CD4-positive, alpha-beta T cell (primary cell): ENCODE data around the gene BANP. TPM values are rescaled to one million over a fixed set of nuclear protein-coding genes. Genes with fewer than 3 reads are reported as not detected.

Source experiments
- ATAC-seq: fragments of 200-7000 bp; cut with Tn5 transposase; one replicate; pipeline ENCODE4 v1.10.0; 2022; ENCODE audit warnings: mild to moderate bottlenecking; ENCODE audit not compliant: poor library complexity
- CTCF ChIA-PET: fragments of 350-600 bp; sonication (Branson Sonifier 250); formaldehyde crosslinking; loops from one replicate; lab custom pipeline; 2021; ENCODE audit warnings: antibody characterized with exemption, inconsistent platforms; lab: Charles Lee
- POLR2A ChIA-PET: fragments of 350-600 bp; sonication (Branson Sonifier 250); formaldehyde crosslinking; loops from one replicate; lab custom pipeline; 2021; ENCODE audit warnings: antibody characterized with exemption, inconsistent platforms; lab: Charles Lee
- DNase-seq, 14 experiments: peaks; one replicate each; pipeline ENCODE4 v3.0.0-alpha.2; 2013 to 2020; ENCODE audit warnings: mixed read lengths in 2 of 14
- H3K27ac ChIP-seq, 2 donors: one replicate each; pipeline versions ENCODE4 v1.5.1 to v1.7.0; 2013; ENCODE audit warnings: low read length in 2 of 2, low read depth in 1 of 2, mild to moderate bottlenecking in 1 of 2
- H3K27me3 ChIP-seq, 2 experiments: 1 replicate in 1 of 2; 2 replicates in 1 of 2; pipeline versions ENCODE4 v1.6.1 to v1.7.0; 2013; ENCODE audit warnings: low read length in 2 of 2, control low read depth in 1 of 2, mild to moderate bottlenecking in 1 of 2, moderate library complexity in 1 of 2; ENCODE audit not compliant: insufficient read depth in 2 of 2, control insufficient read depth in 1 of 2
- H3K36me3 ChIP-seq: one replicate; pipeline ENCODE4 v1.6.1; 2013; ENCODE audit warnings: low read length, control low read depth; ENCODE audit not compliant: insufficient read depth
- H3K4me1 ChIP-seq: one replicate; pipeline ENCODE4 v1.6.1; 2013; ENCODE audit warnings: low read length, control low read depth; ENCODE audit not compliant: insufficient read depth
- H3K4me3 ChIP-seq: one replicate; pipeline ENCODE4 v1.5.1; 2013; ENCODE audit warnings: mild to moderate bottlenecking, low read length, moderate library complexity
- H3K9me3 ChIP-seq, 2 experiments: 1 replicate in 1 of 2; 2 replicates in 1 of 2; pipeline versions ENCODE4 v1.6.1 to v1.7.0; 2013; ENCODE audit warnings: low read length in 2 of 2, mild to moderate bottlenecking in 2 of 2, control low read depth in 1 of 2, moderate library complexity in 1 of 2; ENCODE audit not compliant: control insufficient read depth in 1 of 2, insufficient read depth in 1 of 2
- H3K27ac Mint-ChIP-seq: one replicate; pipeline ENCODE4 v1.8.0; 2020; ENCODE audit warnings: mixed read lengths
- H3K27me3 Mint-ChIP-seq: one replicate; pipeline ENCODE4 v1.8.0; 2021; ENCODE audit warnings: mixed read lengths
- H3K36me3 Mint-ChIP-seq: one replicate; pipeline ENCODE4 v1.8.0; 2021; ENCODE audit warnings: low read depth, mixed read lengths
- H3K4me1 Mint-ChIP-seq: one replicate; pipeline ENCODE4 v1.8.0; 2021; ENCODE audit warnings: low read depth, mixed read lengths
- H3K4me3 Mint-ChIP-seq: one replicate; pipeline ENCODE4 v1.8.0; 2020; ENCODE audit warnings: mild to moderate bottlenecking, mixed read lengths
- H3K9me3 Mint-ChIP-seq: one replicate; pipeline ENCODE4 v1.8.0; 2020; ENCODE audit warnings: mixed read lengths
- intact Hi-C, 2 experiments: fragments of 100-400 bp; cut with DNase I in 1 of 2; cut with micrococcal nuclease in 1 of 2; formaldehyde crosslinking; loops; one replicate each; pipeline versions ENCODE4 v1.15.1 to v1.9.0; 2023 to 2025; cut with DNase I, micrococcal nuclease
- total RNA-seq, 174 experiments: library from RNA in 2 of 174; stranded (reverse) in 2 of 174; gene quantifications; one replicate each; pipeline ENCODE4 v1.2.3 and lab custom pipeline; 2021 to 2026
- TF ChIP-seq, protein P1 (sequence below): fragments of 200-600 bp; IDR thresholded peaks from one replicate; pipeline ENCODE4 v1.8.0; 2022; ENCODE audit warnings: antibody characterized with exemption, mild to moderate bottlenecking

Gene BANP
- total RNA-seq, 2 experiments from 2014 or later, result 57.5 to 58.6 TPM

DNA sequence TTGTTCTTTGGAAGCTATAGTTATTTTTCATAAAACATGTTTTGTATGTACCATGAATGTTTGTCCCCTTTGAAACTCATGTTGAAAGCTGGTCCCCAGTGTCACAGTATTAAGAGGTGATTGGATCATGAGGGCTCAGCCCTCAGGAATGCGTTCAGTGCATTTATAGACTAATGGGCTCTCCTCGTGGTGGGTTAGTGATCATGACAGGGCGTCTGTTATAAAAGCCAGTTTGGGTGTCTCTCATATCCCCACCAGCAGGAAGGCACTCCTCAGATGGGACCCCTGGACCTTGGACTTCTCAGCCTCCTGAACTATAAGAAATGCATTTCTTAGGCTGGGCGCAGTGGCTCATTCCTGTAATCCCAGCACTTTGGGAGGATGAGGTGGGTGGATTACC, 10.4 kb downstream of the BANP start:
- no peak for DNase-seq
- Histone ChIP-seq H3K27me3 (no peaks in the 10 kb centered on the region), H3K36me3 (peaks cover 10% of the 10 kb centered on the region), H3K4me3 (no peak overlapping the region), H3K27ac (no peak overlapping the region), H3K4me1 (peaks cover 67% of the 10 kb centered on the region), H3K9me3 (no peaks in the 10 kb centered on the region)
- TF ChIP-seq, protein P1, sequence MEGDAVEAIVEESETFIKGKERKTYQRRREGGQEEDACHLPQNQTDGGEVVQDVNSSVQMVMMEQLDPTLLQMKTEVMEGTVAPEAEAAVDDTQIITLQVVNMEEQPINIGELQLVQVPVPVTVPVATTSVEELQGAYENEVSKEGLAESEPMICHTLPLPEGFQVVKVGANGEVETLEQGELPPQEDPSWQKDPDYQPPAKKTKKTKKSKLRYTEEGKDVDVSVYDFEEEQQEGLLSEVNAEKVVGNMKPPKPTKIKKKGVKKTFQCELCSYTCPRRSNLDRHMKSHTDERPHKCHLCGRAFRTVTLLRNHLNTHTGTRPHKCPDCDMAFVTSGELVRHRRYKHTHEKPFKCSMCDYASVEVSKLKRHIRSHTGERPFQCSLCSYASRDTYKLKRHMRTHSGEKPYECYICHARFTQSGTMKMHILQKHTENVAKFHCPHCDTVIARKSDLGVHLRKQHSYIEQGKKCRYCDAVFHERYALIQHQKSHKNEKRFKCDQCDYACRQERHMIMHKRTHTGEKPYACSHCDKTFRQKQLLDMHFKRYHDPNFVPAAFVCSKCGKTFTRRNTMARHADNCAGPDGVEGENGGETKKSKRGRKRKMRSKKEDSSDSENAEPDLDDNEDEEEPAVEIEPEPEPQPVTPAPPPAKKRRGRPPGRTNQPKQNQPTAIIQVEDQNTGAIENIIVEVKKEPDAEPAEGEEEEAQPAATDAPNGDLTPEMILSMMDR, result no peak
- ChIA-PET CTCF (interaction anchor here (1.2 kb wide), 1 partner anchor 10 kb away, joined by 3 read pairs; the partner anchor contains the start of gene BANP), POLR2A (interaction anchor here (1.6 kb wide), 1 partner anchor 10 kb away, joined by 11 read pairs; the partner anchor contains the start of gene BANP)
- Mint-ChIP-seq H3K4me3 (no peak overlapping the region), H3K36me3 (peaks cover 45% of the 10 kb centered on the region), H3K27me3 (no peaks in the 10 kb centered on the region), H3K27ac (no peak overlapping the region), H3K9me3 (no peaks in the 10 kb centered on the region), H3K4me1 (peaks cover 92% of the 10 kb centered on the region)
- ATAC-seq, result no peak
- intact Hi-C loops, result loop anchor here in 1 of 2 experiments (2.0 kb wide), 1 partner anchor 19 kb away; no protein-coding TSS in a partner anchor

DNA sequence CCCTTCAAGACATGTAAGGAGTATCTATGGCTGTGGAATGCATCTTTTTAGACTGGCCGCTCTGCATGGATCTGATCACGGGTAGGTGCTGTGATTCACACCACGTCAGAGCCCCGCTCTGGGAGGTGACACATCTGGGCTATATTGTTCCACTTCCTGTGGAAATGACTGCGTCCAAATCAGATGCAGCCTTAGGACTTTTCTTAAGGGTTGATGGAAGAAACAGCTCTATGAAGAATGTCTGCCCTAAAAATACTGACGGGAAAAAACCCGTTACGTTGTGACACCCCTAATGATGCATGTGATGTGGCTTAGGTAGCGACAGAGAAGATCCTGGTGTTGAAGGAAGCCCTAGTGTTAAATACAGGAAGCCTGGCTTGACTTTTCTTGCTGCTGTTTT, 12.2 kb downstream of the BANP start:
- Histone ChIP-seq H3K27ac (peak overlapping the region in 1 of 2 donors; percentile 40), H3K4me1 (peaks cover 55% of the 10 kb centered on the region), H3K9me3 (no peaks in the 10 kb centered on the region), H3K4me3 (no peak overlapping the region), H3K27me3 (no peaks in the 10 kb centered on the region), H3K36me3 (no peaks in the 10 kb centered on the region)
- H3K4me3 Mint-ChIP-seq, result peak overlapping the region; percentile 59
- intact Hi-C loops, result loop anchor here in 1 of 2 experiments (2.0 kb wide), 1 partner anchor 17 kb away; no protein-coding TSS in a partner anchor
- H3K27me3 Mint-ChIP-seq, result no peaks in the 10 kb centered on the region
- DNase-seq (peak in 12 of 14 experiments; percentile 23 to 76 (median 52)), ATAC-seq (peak; percentile 90)
- TF ChIP-seq, protein P1, result no peak
- peaks cover 79% of the 10 kb centered on the region for H3K4me1 Mint-ChIP-seq
- ChIA-PET POLR2A (interaction anchor here (1.0 to 2.3 kb wide), 2 partner anchors 9 to 13 kb away, joined by 4 to 13 read pairs; partner anchors contain the start of gene BANP), CTCF (interaction anchor here (1.2 kb wide), 1 partner anchor 185 kb away, joined by 3 read pairs; no protein-coding TSS in a partner anchor)
- peak overlapping the region; percentile 83 for H3K27ac Mint-ChIP-seq
- no peaks in the 10 kb centered on the region for H3K9me3 Mint-ChIP-seq
- H3K36me3 Mint-ChIP-seq, result peaks cover 30% of the 10 kb centered on the region

DNA sequence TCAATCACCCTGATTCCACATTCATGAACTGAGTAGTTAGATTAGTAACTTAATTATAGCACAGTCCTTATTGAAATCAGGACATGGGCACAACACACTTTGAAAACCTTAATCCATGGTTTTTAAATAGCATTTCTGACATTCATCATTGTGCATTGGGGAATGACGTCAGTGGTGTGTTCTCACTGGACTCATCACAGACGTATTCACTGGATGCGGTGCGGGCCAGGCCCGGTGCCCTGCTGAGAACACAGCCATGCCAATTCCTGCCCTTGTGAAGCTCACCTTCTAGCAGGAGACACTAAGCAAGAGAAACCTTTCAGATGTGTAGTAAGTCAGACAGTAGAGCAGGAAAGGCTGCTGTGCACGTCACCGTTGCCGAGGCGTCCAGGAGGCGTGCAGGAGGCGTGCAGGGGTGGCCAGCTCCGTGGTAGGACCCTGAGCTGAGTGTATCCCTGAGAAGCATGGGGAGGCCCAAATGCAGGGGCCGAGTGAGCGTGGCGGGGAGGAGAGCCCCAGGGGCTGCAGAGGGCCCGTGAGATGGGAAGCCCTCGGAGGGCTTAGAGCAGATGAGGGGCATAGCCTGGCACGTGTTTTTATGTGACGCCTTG, 12.9 kb downstream of the BANP start:
- H3K27ac ChIP-seq, result peak overlapping the region in 1 of 2 donors; percentile 40
- H3K4me1 Mint-ChIP-seq, result peaks cover 79% of the 10 kb centered on the region
- H3K9me3 Mint-ChIP-seq, result no peaks in the 10 kb centered on the region
- TF ChIP-seq, protein P1, result no peak
- DNase-seq, result no peak
- no peaks in the 10 kb centered on the region for H3K27me3 ChIP-seq
- intact Hi-C loops, result no loop called here
- POLR2A ChIA-PET, result interaction anchor here (1.0 to 2.3 kb wide), 2 partner anchors 10 to 13 kb away, joined by 4 to 13 read pairs; partner anchors contain the start of gene BANP
- no peaks in the 10 kb centered on the region for H3K27me3 Mint-ChIP-seq
- CTCF ChIA-PET, result interaction anchor here (1.2 kb wide), 1 partner anchor 185 kb away, joined by 3 read pairs; no protein-coding TSS in a partner anchor
- peaks cover 34% of the 10 kb centered on the region for H3K36me3 Mint-ChIP-seq
- peaks cover 47% of the 10 kb centered on the region for H3K4me1 ChIP-seq
- peak overlapping the region; percentile 83 for H3K27ac Mint-ChIP-seq
- peak overlapping the region; percentile 59 for H3K4me3 Mint-ChIP-seq
- no peaks in the 10 kb centered on the region for H3K36me3 ChIP-seq
- no peak overlapping the region for H3K4me3 ChIP-seq
- no peaks in the 10 kb centered on the region for H3K9me3 ChIP-seq
- no peak for ATAC-seq
